Limb (tissue), 2 donors: ENCODE measurements around the gene PSMC3.

Experiments
- DNase-seq, 2 donors: peaks; one replicate each; pipeline ENCODE4 v3.0.0-alpha.2; 2016; ENCODE audit errors: extremely low spot score in 2 of 2

Gene PSMC3

DNA sequence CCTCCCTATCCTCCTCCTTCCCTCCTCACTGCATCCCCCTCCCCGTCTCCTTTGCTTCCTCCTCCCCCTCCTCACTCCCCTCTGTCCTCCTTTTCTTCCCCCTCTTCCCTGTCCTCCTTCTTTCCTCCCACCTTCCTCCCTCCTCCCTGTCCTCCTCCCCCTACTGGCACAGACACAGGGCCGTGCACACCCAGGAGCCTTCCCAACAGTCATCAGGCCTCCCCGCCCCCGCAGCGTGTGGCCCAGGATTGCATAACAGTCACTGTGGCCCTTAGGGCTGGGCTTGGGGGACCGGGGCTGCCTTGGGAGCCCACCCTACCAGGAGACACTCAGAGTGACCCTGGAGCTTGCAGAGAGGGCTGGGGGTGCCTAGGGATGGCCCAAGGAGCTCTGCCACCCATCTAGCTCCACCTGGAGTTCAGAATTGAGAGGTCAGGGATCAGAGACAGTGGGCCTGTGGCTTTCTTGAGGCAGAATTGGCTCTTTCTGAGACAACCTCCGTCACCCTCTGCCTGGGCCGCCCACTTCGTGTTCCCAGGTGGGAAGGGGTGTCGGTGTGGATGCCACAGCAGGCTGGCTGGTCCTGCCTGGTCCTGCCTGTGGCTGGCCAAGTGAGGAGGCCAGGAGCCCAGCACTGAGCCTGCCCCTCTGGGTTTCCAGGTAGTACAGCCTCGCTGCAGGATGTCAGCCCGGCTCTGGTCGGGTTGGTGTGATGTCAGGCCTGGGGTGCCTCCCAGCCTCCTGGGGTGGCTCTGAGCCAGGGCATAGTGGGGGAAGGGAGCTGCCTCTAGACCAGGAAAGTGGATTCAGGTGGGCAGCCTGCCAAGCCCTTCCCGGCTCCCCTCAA is 49.5 kb downstream of the PSMC3 start:
- DNase-seq: no peak

DNA sequence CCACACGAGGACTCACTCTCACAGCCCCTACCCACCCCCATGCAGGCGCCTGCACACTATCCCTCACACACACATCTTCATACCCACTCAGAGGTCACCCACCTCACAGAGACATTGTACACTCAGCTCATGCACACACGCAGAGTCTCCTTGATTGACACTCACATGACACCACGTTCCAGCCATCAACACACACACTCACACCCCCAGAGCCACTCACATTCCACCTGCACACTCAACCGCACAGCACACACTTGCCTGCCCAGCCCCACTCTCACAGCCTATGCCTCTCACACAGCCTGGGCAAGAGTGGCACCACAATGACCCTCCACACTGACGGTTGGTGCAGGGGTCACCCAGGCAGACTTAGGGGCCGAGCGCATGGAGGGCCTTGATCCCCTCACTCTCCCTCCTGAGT is 50.1 kb downstream of the PSMC3 start:
- no peak for DNase-seq

DNA sequence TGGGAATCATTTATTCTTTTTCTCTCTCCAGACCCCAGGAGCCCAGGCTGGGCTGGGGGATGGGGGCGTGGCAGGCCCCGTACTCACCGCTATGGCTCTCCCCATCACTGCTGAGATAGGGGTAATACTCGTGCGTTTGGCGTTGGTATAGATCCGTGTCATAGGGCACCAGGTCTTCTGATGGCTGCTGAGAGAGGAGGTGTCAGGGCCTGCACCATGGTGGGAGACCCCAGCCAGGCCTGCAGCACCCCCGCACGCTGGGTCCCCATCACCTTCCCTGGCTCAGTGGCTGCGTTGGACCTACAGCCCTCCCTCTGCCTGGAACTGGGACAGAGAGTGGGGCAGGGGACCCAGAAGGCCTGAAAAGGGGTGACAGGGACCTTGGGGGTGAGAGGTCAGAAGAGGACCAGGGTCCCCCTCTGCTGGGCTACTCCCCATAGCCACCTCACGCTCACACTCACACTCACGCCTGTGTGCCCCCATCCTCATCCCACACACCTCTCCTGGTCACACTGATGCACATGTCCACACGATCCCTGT is 50.6 kb downstream of the PSMC3 start:
- no peak for DNase-seq

DNA sequence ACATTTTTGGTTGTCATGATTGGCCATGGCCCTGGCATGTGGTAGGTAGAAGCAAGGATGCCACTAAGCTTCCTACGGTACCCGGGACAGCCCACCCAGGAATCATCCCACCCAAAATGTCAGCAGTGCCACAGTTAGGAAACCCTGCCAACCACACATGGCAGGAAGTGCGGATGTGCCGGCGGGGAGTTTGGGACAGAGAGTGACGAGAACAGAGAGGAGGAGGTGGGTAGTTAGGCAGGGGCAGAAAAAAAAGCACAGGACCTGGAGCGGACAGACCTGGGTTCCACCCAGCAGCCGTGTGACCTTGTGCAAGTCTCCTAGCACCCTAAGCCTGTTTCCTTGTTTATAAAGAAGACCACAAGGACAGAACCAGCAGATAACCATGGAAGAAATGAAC is 51.2 kb downstream of the PSMC3 start:
- DNase-seq: no peak

DNA sequence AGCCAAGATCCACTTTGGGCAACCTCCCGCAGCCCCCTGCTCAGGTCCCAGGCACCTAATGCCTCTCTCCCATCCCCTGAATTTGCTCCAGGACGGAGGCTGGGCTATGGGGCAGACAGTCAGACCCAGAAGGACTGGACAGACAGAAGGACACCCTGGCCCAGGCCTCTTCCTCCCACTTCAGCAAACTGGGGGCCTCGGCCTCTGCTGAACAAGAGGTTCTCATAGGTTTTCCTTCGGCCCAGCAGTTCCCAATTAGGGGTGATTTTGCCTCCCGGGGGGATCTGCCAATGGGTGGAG is 51.6 kb downstream of the PSMC3 start:
- DNase-seq: no peak

DNA sequence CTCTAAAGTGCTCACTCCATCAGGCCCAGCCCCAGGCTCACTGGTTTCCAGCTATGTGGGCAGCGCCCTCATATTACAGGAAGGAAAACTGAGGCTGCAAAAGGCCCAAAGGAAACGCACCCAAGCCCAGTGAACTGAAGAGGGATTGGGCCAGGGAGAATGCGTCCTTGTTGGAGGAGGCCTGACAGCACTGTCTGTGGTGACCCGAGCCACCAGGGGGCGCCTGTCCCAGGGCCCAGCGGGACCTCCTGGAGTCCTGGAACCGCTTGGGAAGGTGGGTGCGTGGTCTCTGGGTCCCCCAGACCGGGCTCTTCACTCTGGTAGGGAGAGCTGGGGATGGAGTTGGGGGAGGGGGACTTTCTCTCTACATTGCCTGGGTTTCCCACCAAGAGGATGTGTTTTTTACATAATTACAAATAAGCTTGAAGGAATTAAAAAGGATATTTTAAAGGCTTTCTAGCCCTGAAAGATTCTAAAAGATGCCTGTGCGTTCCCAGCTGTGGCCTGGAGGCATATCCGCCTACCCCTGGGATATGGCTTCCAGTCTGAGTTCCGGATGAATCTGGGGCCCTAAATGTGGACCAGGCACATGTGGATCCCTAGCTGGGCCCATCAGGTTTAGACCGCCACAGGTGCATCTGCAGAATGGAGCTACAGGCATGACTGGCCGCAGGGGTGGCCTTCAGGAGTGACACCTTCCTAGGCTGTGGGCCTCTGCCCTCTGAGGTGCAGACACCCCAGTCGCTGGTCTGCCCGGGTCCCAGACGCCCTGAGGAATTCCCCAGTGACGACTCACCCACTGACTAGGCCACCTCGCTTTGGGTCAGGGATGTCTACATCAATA is 52.1 kb downstream of the PSMC3 start:
- peak; percentile 59 to 84 for DNase-seq

DNA sequence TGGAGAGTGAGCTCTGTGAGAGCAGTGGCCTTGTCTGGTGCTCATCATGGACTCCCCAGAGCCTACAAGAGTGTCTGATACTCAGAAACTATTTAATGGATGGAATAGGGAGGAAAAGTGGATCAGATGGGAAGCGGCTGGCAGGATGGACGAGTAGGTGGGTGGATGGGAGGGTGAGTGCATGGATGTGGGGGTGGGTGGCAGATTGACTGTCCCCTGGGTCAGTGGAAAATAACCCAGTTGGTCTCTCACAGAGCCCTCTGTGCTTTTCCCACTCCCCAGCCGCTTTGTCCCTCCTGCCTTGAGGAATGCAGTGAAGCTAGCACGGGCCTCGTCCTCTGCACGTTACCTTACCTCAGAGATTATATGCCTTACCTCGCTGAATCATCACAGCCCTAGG is 53.8 kb downstream of the PSMC3 start:
- DNase-seq: no peak

DNA sequence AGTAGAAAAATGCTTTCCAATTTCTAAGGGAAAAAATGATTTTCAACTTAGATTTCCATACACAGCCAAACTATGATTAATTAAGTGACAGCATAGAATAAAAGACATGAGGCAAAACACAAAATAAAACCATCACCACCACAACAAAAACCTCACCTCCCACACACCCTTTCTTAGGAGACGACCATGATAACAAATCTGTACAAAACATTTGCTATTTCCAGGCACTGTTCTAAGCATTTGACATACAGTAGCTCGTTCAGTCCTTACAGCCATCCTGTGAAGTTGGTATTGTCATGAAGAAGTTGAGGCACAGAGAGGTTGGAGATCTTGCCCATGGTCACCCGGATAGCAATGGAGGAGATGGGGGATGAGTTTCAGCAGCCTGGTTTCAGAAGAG is 56.6 kb downstream of the PSMC3 start:
- no peak for DNase-seq
